RWPE1 (cell line): ENCODE results near the gene CCDC70.

Experiments
- CTCF ChIA-PET: fragments of 350-600 bp; sonication (Branson Sonifier 250); formaldehyde crosslinking; extraction: SDS; loops from one replicate; lab custom pipeline; 2021; lab: Yijun Ruan, JAX
- POLR2A ChIA-PET: fragments of 400-600 bp; formaldehyde crosslinking; extraction: SDS; loops from one replicate; lab custom pipeline; 2020; ENCODE audit warnings: antibody characterized with exemption; ENCODE audit not compliant: low non-redundant PET; lab: Yijun Ruan, JAX
- DNase-seq: peaks from one replicate; pipeline ENCODE4 v3.0.0; 2012; ENCODE audit warnings: low spot score
- H3K27ac ChIP-seq: fragments of 450-650 bp; 2 replicates; pipeline ENCODE4 v1.5.1; 2017
- TF ChIP-seq, protein P1 (sequence below): fragments of 450-650 bp; conservative IDR thresholded peaks from 2 replicates; pipeline ENCODE4 v1.5.1; 2017; ENCODE audit warnings: low read depth, mild to moderate bottlenecking

The CCDC70 gene

DNA sequence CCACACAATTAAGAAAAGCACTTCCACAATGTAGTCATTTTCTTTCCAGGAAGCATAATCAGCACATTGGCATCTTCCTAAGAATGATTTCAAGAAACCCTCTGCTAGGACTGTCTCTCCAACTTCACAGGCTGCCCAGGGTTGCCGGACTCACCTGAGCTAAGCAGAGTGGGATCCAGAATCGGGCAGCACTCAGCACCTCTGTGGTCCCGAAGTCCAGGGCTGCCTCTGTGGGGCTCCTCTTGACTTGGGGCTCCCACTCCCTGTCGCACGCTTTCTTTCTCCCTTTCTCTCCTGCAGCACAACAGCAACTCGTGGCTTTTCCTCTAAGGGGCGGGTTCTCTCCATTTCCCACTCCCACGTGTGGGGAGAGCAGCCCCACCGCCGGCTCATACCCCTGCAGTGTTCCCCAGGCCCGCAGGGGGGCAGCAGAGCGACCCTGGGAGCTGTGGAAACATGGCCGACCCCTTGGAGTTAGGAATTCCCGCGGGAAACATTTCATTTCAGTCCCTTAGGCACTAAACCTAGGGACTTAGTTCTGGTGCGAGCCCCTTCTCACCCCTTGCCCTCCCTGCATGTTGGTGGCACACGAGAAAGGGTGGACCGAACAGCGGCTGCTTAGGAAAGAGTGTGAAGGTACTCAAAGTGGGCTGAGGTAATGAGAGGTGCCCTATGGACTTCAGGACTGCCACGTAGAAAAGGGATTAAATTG, 16.8 kb upstream of the CCDC70 start, which contains the start of gene TMEM272:
TMEM272 (minus strand) TSS at position 316 of the 712 bp plus-strand sequence. CDS start 6,647 bp downstream, outside the sequence.
- ChIA-PET CTCF (interaction anchor here (0.6 to 0.7 kb wide), 2 partner anchors 325 to 388 kb away, joined by 4 read pairs; no protein-coding TSS in a partner anchor), POLR2A (no interaction called here)
- TF ChIP-seq, protein P1, sequence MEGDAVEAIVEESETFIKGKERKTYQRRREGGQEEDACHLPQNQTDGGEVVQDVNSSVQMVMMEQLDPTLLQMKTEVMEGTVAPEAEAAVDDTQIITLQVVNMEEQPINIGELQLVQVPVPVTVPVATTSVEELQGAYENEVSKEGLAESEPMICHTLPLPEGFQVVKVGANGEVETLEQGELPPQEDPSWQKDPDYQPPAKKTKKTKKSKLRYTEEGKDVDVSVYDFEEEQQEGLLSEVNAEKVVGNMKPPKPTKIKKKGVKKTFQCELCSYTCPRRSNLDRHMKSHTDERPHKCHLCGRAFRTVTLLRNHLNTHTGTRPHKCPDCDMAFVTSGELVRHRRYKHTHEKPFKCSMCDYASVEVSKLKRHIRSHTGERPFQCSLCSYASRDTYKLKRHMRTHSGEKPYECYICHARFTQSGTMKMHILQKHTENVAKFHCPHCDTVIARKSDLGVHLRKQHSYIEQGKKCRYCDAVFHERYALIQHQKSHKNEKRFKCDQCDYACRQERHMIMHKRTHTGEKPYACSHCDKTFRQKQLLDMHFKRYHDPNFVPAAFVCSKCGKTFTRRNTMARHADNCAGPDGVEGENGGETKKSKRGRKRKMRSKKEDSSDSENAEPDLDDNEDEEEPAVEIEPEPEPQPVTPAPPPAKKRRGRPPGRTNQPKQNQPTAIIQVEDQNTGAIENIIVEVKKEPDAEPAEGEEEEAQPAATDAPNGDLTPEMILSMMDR, result peak; percentile 72
- H3K27ac ChIP-seq, result no peak within 1 kb of the TSS
- peak; percentile 62 for DNase-seq

DNA sequence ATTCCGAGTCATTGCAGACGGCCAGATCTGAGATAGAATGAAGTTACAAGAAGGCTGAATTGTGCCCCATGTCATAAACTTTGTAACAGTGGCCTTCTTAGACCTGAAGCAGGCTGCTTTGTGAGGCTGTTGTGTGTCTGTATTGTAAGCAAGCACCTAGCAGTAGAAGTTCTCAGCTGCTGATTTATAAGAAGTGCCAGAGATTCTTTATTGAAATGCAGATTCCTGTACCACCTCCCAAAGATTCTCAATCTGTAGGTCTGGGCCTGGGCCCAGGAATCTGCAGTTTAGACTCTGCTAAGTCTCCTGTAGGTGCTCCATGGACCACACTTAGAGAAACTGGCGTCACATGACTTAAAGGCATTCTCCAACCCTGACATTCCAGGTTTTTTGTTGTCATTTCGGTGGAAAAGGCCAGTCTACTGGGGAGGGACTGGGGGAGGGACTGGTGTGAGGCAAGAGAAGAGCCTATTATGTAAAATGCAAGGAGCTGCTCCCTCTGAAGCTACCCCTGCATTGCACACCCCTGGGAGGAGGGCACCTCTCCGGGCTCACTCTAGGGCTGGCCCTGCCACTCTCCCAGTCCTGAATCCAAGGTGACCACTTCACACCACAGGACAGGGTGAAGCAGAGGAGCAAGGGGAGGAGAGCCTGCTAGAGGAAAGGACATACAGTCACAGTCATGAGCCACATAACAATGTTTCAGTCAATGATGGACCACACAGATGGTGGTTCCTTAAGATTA, 16.0 kb upstream of the CCDC70 start:
- POLR2A ChIA-PET, result no interaction called here
- TF ChIP-seq, protein P1, result no peak
- H3K27ac ChIP-seq, result no peak overlapping the region
- DNase-seq, result no peak
- CTCF ChIA-PET, result interaction anchor here (0.6 to 0.7 kb wide), 2 partner anchors 325 to 388 kb away, joined by 4 read pairs; no protein-coding TSS in a partner anchor

DNA sequence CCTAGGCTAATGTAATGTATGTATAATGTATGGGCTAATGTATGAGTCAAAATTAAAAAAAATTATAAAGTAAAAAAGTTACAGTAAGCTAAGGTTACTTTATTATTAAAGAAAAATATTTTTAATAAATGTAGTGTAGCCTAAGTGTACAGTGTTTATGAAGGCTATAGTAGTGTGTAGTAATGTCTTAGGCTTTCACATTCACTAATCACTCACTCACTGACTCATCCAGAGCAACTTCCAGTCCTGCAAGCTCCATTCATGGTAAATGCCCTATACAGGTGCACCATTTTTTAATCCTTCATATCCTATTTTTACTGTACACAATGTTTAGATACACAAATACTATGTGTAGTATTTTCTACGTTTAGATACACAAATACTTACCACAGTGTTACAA, 15.0 kb upstream of the CCDC70 start:
- TF ChIP-seq, protein P1, result no peak
- ChIA-PET POLR2A (no interaction called here), CTCF (no interaction called here)
- H3K27ac ChIP-seq, result no peak overlapping the region
- no peak for DNase-seq

DNA sequence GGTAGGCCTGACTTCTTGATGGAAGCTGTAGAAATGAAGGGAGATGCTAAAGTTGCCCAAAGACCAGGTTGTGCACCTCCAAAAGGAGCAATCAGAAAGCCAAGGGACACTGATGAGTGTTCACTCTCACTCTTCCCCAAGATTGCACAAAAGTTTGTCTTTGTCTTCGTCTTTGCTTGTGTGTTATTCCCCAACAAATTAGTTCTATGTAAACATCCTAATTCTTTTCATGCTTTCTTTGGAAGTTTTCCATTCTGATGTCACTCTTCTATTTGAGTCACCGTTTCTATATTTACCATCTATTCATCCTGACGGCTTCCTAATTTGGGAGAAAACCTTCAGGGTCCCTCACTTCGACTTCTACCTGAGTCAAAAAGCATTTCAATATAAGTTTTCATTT, 13.1 kb upstream of the CCDC70 start:
- ChIA-PET POLR2A (no interaction called here), CTCF (no interaction called here)
- DNase-seq, result no peak
- no peak overlapping the region for H3K27ac ChIP-seq
- TF ChIP-seq, protein P1, result no peak

DNA sequence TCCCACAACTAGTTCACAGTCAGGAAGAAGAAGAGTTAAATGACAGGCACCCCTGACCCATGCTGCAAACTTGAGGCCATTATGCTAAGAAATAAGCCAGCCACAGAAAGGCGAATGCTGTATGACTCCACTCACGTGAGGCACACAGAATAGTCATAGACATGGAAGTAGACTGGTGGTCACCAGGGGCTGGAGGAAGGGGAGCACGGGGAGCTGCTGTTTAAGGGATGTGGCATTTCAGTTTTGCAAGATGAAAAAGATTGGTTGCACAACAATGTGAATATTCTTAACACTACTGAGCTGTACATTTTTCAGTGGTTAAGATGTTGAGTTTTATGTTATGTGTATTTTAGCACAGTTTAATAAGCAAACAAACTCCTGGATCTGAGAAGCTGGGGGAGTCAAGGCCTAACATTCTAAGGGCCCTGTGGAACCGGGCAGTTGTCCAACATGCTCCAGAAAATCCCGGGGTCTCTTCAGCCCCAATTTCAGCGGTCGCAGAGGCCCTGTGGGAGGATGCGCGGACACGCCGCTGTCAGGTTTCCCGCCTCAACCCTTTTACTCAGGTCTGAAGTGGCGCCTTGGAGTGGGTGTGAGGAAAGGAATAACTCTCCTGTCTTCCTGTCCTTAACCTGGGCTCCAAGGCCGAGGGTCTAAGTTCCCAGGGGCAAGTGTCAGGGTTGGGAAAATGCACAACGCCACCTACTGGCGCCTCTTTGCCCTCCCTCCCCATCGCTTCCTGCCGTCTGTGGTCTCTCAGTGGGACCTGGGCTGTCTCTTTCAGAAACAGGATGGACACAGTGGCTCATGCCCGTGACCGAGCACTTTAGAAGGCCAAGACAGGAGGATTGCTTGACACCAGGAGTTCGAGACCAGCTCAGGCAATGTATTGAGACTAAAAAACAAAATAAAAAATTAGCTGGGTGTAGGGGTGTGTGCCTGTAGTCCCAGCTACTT, 12.3 kb upstream of the CCDC70 start:
- CTCF ChIA-PET, result interaction anchor here (0.6 to 0.8 kb wide), 3 partner anchors 28 to 373 kb away, joined by 3 to 5 read pairs (median 3); no protein-coding TSS in a partner anchor

More for the DNA sequence above, 12.3 kb upstream of the CCDC70 start:
- TF ChIP-seq, protein P1, result peak; percentile 42
- no peak for DNase-seq
- POLR2A ChIA-PET, result no interaction called here
- H3K27ac ChIP-seq, result no peak overlapping the region
